GM18858 (cell line): ENCODE results near the gene NCOA4.
"Not testable (repeated sequence)": the region's sequence is repeated elsewhere in the genome, so short reads cannot be mapped to it uniquely, and the experiment has no call there.

ENCODE experiments used
- ATAC-seq: cut with Tn5 transposase; IDR thresholded peaks from one replicate; pipeline ENCODE4 v1.9.1; 2021; ENCODE audit not compliant: unreplicated experiment

Gene NCOA4

GRCh38 chr10:46052791-46053375 lies 22.5 kb upstream of the NCOA4 start:
- no peak for ATAC-seq

- no peak for ATAC-seq
Observed at GRCh38 chr10:46052057-46052790, 21.8 kb upstream of the NCOA4 start.

GRCh38 chr10:46050941-46051623 lies 20.7 kb upstream of the NCOA4 start:
- no peak for ATAC-seq

- not testable (repeated sequence) for ATAC-seq
Observed at GRCh38 chr10:46049497-46049831, 19.0 kb upstream of the NCOA4 start.

GRCh38 chr10:46048152-46048551 lies 17.7 kb upstream of the NCOA4 start:
- ATAC-seq: no peak

GRCh38 chr10:46046261-46046660 lies 15.8 kb upstream of the NCOA4 start, which contains the start of gene MSMB:
MSMB (minus strand) TSS chr10:46046269; CDS start chr10:46046237, 32 bp downstream.
- no peak for ATAC-seq

- ATAC-seq: no peak
Observed at GRCh38 chr10:46042527-46042926, 12.1 kb upstream of the NCOA4 start.

- no peak for ATAC-seq
Observed at GRCh38 chr10:46040004-46040403, 9.6 kb upstream of the NCOA4 start.

- no peak for ATAC-seq
Observed at GRCh38 chr10:46037107-46037825, 6.8 kb upstream of the NCOA4 start.

- ATAC-seq: no peak
Observed at GRCh38 chr10:46035923-46036849, 5.8 kb upstream of the NCOA4 start.

- no peak for ATAC-seq
Observed at GRCh38 chr10:46033602-46034011, 3.2 kb upstream of the NCOA4 start.

- no peak for ATAC-seq
Observed at GRCh38 chr10:46031648-46032532, 1.5 kb upstream of the NCOA4 start.

GRCh38 chr10:46029461-46030030 lies 877 bp downstream of the NCOA4 start:
- no peak for ATAC-seq

GRCh38 chr10:46028584-46029460 lies 1.6 kb downstream of the NCOA4 start:
- peak; percentile 41 for ATAC-seq

- no peak for ATAC-seq
Observed at GRCh38 chr10:46026106-46026505, 4.3 kb downstream of the NCOA4 start.

GRCh38 chr10:46025406-46025805 lies 5.0 kb downstream of the NCOA4 start:
- no peak for ATAC-seq

GRCh38 chr10:46024948-46025347 lies 5.5 kb downstream of the NCOA4 start:
- ATAC-seq: no peak
